ENCODE data around the gene OR2H1.

GRCh38 chr6:29466241-29466640, 9.3 kb downstream of the OR2H1 start:
- TF ChIP-seq CTCF (IDR thresholded peaks at IDR 0.05) (no peak), POLR2A (IDR thresholded peaks at IDR 0.05) (no peak), POLR2AphosphoS5 (IDR thresholded peaks at IDR 0.05) (no peak)
